HepG2 (cell line): ENCODE measurements around the gene LYSMD3.

Experiments
- ASH2L ChIP-seq: fragments of 300-600, 200-600 bp; sonication (generic); IDR thresholded peaks from 2 replicates; pipeline ENCODE4 v1.7.0; 2017; ENCODE audit warnings: low read depth, mild to moderate bottlenecking, moderate library complexity, mixed read lengths, low read length; ENCODE audit not compliant: insufficient read length
- CTCF ChIP-seq: sonication (generic); formaldehyde crosslinking; IDR thresholded peaks from 2 replicates; pipeline ENCODE4 v1.5.0; 2020; ENCODE audit warnings: mild to moderate bottlenecking, missing genetic modification reagents, moderate library complexity
- GABPA ChIP-seq, 2 experiments: IDR thresholded peaks; 2 replicates each; pipeline ENCODE4 v1.6.1; 2011 to 2016; ENCODE audit warnings: low read depth in 2 of 2, low read length in 1 of 2, missing biosample characterization in 1 of 2, missing genetic modification characterization in 1 of 2
- IKZF1 ChIP-seq: fragments of 450-650 bp; IDR thresholded peaks from 2 replicates; pipeline ENCODE4 v1.7.1; 2016
- JUND ChIP-seq: sonication (generic); formaldehyde crosslinking; IDR thresholded peaks from 2 replicates; pipeline ENCODE4 v1.8.0; 2022; ENCODE audit warnings: mild to moderate bottlenecking, missing genetic modification reagents
- MTA1 ChIP-seq: sonication (generic); formaldehyde crosslinking; IDR thresholded peaks from 2 replicates; pipeline ENCODE4 v1.4.0; 2020; ENCODE audit warnings: missing genetic modification reagents, mild to moderate bottlenecking, borderline replicate concordance
- POLR2AphosphoS5 ChIP-seq: IDR thresholded peaks from 2 replicates; pipeline ENCODE4 v1.6.1; 2012; ENCODE audit warnings: low read depth, low read length
- SP1 ChIP-seq, 2 experiments: fragments of 450-650 bp in 1 of 2; sonication (generic) in 1 of 2; formaldehyde crosslinking in 1 of 2; IDR thresholded peaks; 2 replicates each; pipeline versions ENCODE4 v1.4.0 to v1.6.1; 2016 to 2020; ENCODE audit warnings: missing genetic modification reagents in 1 of 2
- ZFP37 ChIP-seq: sonication (generic); formaldehyde crosslinking; IDR thresholded peaks from 2 replicates; pipeline ENCODE4 v1.4.0; 2020; ENCODE audit warnings: missing genetic modification reagents, borderline replicate concordance
- ZNF367 ChIP-seq: sonication (generic); formaldehyde crosslinking; IDR thresholded peaks from 2 replicates; pipeline ENCODE4 v1.4.0; 2020; ENCODE audit warnings: missing genetic modification reagents, borderline replicate concordance
- ZNF558 ChIP-seq: sonication (generic); formaldehyde crosslinking; IDR thresholded peaks from 2 replicates; pipeline ENCODE4 v1.9.0; 2022; ENCODE audit warnings: mild to moderate bottlenecking, missing genetic modification reagents, borderline replicate concordance
- TF ChIP-seq, protein P1 (sequence below): sonication (generic); formaldehyde crosslinking; IDR thresholded peaks from 2 replicates; pipeline ENCODE4 v1.4.0; 2020; ENCODE audit warnings: mild to moderate bottlenecking, missing genetic modification reagents
- TF ChIP-seq, protein P2 (sequence below), 2 experiments: sonication (generic) in 1 of 2; formaldehyde crosslinking in 1 of 2; IDR thresholded peaks; 2 replicates each; pipeline versions ENCODE4 v1.4.0 to v1.6.1; 2018 to 2020; ENCODE audit warnings: missing genetic modification reagents in 2 of 2, borderline replicate concordance in 1 of 2, low read depth in 1 of 2, mild to moderate bottlenecking in 1 of 2, missing biosample characterization in 1 of 2
- TF ChIP-seq, protein P3 (sequence below): sonication (generic); formaldehyde crosslinking; IDR thresholded peaks from 2 replicates; pipeline ENCODE4 v1.9.0; 2022; ENCODE audit warnings: missing genetic modification reagents, mild to moderate bottlenecking, borderline replicate concordance

GRCh38 chr5:90562341-90562740 lies 33.0 kb upstream of the LYSMD3 start:
- TF ChIP-seq, protein P1, sequence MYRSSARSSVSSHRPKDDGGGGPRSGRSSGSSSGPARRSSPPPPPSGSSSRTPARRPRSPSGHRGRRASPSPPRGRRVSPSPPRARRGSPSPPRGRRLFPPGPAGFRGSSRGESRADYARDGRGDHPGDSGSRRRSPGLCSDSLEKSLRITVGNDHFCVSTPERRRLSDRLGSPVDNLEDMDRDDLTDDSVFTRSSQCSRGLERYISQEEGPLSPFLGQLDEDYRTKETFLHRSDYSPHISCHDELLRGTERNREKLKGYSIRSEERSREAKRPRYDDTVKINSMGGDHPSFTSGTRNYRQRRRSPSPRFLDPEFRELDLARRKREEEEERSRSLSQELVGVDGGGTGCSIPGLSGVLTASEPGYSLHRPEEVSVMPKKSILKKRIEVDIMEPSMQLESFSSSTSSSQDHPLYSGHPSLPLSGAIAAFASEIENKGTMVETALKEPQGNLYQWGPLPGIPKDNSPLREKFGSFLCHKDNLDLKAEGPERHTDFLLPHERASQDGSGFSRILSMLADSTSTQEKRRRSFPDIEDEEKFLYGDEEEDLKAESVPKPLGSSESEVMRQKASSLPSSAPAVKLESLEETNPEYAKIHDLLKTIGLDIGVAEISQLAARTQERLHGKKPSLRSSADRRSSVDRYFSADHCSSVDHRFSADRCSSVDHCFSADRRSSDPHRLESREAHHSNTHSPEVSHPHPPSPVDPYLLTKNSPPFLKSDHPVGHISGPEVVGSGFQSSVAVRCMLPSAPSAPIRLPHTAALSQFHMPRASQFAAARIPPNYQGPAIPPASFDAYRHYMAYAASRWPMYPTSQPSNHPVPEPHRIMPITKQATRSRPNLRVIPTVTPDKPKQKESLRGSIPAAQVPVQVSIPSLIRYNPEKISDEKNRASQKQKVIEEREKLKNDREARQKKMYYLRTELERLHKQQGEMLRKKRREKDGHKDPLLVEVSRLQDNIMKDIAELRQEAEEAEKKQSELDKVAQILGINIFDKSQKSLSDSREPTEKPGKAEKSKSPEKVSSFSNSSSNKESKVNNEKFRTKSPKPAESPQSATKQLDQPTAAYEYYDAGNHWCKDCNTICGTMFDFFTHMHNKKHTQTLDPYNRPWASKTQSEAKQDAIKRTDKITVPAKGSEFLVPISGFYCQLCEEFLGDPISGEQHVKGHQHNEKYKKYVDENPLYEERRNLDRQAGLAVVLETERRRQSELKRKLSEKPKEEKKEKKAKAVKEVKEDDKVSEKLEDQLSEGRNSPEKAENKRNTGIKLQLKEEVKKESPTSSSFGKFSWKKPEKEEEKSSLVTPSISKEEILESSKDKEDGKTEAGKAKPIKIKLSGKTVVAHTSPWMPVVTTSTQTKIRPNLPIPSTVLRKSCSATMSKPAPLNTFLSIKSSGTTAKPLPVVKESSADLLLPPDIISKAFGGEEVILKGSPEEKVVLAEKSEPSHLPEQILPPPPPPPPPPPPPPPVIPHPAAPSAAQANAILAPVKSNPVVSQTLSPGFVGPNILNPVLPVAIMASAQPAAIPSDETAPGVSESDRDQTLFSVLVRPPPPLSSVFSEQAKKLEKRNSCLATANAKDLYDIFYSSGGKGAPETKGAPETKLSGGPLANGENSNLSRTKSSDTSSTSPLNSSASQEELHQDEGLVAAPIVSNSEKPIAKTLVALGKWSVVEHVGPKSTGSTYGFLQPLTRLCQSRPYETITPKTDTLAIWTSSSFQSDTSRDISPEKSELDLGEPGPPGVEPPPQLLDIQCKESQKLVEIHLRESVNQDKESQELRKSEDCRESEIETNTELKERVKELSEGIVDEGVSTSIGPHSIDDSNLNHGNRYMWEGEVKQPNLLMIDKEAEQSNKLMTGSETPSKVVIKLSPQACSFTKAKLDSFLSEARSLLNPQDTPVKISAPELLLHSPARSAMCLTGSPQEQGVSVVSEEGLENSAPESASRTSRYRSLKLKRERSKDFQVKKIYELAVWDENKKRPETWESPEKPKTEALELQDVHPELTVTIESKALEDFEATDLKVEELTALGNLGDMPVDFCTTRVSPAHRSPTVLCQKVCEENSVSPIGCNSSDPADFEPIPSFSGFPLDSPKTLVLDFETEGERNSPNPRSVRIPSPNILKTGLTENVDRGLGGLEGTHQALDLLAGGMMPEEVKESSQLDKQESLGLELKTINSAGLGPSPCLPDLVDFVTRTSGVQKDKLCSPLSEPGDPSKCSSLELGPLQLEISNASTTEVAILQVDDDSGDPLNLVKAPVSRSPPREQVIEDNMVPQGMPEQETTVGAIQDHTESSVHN = no peak
- no peak for TF ChIP-seq POLR2AphosphoS5
- TF ChIP-seq ZFP37 (CRISPR knock-in tag) = no peak
- no peak for TF ChIP-seq ZNF558 (CRISPR knock-in tag)
- TF ChIP-seq JUND (CRISPR knock-in tag) = no peak
- TF ChIP-seq SP1 (IDR thresholded peaks at IDR 0.05) = no peak
- no peak for TF ChIP-seq SP1 (CRISPR knock-in tag; IDR thresholded peaks at IDR 0.05)
- TF ChIP-seq, protein P2, sequence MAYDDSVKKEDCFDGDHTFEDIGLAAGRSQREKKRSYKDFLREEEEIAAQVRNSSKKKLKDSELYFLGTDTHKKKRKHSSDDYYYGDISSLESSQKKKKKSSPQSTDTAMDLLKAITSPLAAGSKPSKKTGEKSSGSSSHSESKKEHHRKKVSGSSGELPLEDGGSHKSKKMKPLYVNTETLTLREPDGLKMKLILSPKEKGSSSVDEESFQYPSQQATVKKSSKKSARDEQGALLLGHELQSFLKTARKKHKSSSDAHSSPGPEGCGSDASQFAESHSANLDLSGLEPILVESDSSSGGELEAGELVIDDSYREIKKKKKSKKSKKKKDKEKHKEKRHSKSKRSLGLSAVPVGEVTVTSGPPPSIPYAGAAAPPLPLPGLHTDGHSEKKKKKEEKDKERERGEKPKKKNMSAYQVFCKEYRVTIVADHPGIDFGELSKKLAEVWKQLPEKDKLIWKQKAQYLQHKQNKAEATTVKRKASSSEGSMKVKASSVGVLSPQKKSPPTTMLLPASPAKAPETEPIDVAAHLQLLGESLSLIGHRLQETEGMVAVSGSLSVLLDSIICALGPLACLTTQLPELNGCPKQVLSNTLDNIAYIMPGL (CRISPR knock-in tag; IDR thresholded peaks at IDR 0.05; ENCODE audit: borderline replicate concordance in 1 of 2, low read depth in 1 of 2) = no peak
- TF ChIP-seq GABPA (IDR thresholded peaks at IDR 0.05; ENCODE audit: low read depth, low read length) = no peak
- TF ChIP-seq GABPA (CRISPR knock-in tag; IDR thresholded peaks at IDR 0.05; ENCODE audit: low read depth) = no peak
- TF ChIP-seq ASH2L = no peak
- TF ChIP-seq, protein P3, sequence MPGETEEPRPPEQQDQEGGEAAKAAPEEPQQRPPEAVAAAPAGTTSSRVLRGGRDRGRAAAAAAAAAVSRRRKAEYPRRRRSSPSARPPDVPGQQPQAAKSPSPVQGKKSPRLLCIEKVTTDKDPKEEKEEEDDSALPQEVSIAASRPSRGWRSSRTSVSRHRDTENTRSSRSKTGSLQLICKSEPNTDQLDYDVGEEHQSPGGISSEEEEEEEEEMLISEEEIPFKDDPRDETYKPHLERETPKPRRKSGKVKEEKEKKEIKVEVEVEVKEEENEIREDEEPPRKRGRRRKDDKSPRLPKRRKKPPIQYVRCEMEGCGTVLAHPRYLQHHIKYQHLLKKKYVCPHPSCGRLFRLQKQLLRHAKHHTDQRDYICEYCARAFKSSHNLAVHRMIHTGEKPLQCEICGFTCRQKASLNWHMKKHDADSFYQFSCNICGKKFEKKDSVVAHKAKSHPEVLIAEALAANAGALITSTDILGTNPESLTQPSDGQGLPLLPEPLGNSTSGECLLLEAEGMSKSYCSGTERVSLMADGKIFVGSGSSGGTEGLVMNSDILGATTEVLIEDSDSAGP = no peak
- TF ChIP-seq CTCF (CRISPR knock-in tag) = no peak
- TF ChIP-seq MTA1 (CRISPR knock-in tag) = no peak
- TF ChIP-seq IKZF1 = no peak
- TF ChIP-seq ZNF367 = no peak
